Left renal cortex interstitium (tissue), 4 donors: Measurements from ENCODE around the gene PNKP. TPM values are rescaled to one million over a fixed set of nuclear protein-coding genes. Genes with fewer than 3 reads are reported as not detected.
"Not testable (repeated sequence)": the region's sequence is repeated elsewhere in the genome, so short reads cannot be mapped to it uniquely, and the experiment has no call there.

Experiments
- DNase-seq, 4 donors: peaks; one replicate each; pipeline ENCODE4 v3.0.0-alpha.2; 2013; ENCODE audit warnings: low read depth in 4 of 4, low spot score in 2 of 4, missing footprints in 1 of 4
- polyA plus RNA-seq, 4 donors: library from polyadenylated mRNA; unstranded; fragments of 120-200 nt; gene quantifications; one replicate each; pipeline ENCODE4 v1.2.1, GENCODE V29; 2013; ENCODE audit not compliant: insufficient read length in 4 of 4

Gene PNKP
- polyA plus RNA-seq, 4 donors = 33.1 to 104 (median 72.8) TPM

DNA sequence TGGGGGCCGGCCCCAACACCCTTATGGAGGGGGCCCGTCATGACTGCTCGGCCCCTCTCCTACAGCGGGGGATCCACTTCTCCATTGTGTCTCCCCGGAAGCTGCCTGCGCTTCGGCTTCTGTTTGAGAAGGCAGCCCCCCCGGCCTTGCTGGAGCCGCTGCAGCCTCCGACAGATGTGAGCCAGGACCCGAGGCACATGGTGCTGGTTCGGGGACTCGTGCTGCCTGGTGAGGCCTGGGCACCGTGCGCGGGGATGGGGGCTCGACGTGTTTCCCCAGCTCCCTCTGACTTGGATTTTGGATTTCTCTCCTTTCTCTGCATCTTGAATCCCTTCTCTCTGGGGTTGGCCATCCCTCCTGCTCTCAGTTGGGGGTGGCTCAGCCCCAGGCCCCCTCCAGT, 37.7 kb downstream of the PNKP start:
- no peak for DNase-seq

DNA sequence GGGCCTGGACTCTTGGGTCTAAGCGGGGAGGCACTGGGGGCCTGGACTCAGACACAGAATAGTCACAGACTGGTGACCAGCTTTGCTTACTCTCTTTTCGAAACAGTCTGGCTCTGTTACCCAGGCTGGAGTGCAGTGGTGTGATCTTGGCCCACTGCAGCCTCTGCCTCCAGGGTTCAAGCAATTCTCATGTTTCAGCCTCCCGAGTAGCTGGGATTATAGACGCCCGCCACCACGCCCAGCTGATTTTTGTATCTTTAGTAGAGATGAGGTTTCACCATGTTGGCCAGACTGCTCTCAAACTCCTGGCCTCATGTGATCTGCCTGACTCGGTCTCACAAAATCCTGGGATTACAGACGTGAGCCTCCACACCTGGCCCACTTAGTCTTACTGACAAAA, 38.2 kb downstream of the PNKP start:
- DNase-seq = no peak

DNA sequence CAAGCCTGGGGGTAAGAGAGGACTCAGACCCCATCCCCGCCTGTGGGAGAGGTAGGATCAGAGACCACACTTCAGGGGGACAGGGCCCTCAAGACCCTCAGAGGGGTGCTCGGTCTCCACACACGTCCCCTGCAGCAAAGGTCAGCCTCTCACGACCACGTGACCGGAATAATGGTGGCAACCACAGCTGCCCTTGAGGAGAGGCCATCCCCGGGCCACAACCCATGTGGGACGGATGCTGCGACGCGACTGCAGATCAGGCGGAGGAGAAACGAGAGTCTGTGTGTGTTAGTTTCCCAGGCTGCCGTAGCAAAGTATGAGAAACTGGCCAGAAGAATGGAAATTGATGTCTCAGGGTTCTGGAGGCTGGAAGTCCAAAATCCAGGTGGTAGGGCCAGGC, 40.3 kb downstream of the PNKP start:
- DNase-seq = no peak

DNA sequence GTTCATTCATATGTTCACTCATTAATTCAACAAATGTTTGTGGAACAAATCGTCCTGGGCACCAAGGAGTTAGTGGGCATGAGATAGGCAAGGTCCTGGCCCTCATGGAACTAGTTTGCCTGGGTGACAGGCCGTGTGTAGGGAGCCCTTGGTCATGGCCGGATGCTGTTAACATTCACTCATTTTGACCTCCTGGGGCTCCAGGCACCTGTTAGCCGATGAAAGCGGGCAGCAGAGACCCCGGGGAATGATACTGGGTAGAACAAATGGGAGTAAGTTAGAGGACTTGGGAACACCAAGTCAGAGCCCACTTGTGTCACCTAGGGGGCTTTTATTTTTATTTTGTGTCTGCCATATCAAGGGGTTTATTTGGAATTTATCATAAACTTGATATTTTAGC, 42.7 kb downstream of the PNKP start:
- no peak for DNase-seq

DNA sequence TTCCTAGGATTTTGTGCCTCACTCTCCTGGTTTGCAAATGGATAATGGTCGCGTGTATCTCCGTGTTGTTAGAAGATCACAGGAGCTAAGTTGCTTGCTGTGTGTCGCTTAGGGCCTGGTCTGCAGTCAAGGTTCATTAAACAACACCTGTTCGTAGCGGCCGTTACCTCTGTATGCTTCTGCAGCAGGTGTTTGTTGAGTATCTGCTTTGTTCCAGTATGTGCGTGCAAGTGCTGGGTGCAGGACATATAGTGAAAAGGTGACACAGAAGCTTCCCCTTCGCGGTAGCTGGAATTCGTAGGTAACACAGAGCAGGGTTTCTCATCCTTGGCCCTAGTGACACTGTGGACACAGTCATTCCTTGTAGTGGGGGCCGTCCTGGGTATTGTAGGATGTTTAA, 43.9 kb downstream of the PNKP start:
- DNase-seq = no peak

DNA sequence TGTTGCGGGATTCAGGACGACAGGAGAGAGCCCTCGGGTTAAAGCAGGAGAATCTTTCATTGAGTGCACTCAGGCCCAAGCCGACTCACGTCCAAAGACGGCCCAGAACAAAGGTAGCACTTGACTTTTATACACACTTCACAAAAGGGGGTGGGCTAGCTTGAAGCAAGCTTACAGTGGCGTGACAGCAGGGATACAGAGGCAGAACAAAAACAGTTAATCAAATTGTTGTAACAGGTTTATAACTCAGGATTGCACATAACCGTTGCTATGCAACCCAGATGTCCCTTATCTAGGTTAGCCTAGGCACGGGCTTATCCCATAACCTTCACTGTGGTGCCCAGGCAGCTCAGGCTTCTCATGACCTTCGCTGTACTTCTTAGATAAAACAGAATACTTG, 47.3 kb downstream of the PNKP start:
- no peak for DNase-seq

DNA sequence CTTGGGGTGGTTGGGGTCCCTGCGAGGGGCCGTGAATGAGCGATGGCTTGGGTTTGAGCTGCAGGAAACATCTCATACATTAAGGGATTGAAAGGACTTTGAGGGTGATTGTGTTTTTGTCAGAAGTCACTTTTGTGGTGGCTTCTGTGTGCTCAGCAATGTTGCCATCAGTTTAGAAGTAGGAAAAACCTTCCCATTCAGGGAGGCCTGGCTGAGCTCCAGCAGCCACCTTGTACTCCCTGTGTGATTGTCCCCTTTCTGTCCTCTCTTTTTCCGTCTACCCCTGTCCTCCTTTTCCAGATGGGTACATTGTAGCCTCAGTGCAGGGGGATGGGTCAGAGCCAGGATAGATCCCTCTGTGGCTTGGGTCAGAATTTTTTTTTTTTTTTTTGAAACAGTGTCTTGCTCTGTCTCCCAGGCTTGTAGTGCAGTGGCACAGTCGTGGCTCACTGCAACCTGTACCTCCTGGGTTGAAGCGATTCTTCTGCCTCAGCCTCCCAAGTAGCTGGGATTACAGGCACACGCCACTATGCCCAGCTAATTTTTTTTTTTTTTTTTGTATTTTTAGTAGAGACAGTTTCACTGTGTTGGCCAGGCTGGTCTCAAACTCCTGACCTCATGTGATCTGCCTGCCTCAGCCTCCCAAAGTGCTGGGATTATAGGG, 47.8 kb downstream of the PNKP start:
- DNase-seq = not testable (repeated sequence)

GRCh38 chr19:49818649-49819370, 48.6 kb downstream of the PNKP start:
- DNase-seq = no peak

DNA sequence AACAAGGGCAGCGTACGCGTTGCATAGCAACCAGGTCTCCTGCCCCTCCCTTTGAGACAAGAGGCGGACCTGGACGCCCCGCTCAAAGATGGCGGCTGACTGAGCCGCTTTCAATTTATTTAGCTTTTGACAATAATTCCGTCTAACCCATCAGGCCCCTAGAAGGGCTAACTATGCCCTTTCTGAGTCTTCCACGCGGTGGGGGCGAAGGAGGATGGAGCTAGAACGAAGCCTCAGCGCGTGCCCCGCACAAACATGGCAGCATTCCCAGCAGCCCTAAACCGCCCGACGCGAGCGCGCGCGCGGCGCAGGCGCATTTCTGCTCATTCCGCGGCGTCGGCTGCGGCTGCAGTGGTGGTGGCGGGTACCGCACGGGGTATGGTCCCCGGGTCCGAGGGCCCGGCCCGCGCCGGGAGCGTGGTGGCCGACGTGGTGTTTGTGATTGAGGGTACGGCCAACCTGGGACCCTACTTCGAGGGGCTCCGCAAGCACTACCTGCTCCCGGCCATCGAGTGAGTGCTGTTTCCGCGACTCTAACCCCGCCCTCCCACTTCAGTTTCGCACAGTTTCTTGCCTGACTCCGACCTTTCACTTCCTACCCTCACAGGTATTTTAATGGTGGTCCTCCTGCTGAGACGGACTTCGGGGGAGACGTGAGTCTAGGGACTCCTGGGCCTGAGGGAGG, 49.3 kb downstream of the PNKP start, which contains the start of gene MED25:
Gene MED25, plus strand, starts transcription at position 326 of the 685 bp plus-strand sequence. Its CDS starts 53 bp downstream, at position 379.
- DNase-seq = peak; percentile 79 to 97 (median 88)

GRCh38 chr19:49816590-49816989, 50.8 kb downstream of the PNKP start:
- no peak for DNase-seq

- DNase-seq = no peak
Observed at GRCh38 chr19:49814010-49814409, 53.4 kb downstream of the PNKP start.

DNA sequence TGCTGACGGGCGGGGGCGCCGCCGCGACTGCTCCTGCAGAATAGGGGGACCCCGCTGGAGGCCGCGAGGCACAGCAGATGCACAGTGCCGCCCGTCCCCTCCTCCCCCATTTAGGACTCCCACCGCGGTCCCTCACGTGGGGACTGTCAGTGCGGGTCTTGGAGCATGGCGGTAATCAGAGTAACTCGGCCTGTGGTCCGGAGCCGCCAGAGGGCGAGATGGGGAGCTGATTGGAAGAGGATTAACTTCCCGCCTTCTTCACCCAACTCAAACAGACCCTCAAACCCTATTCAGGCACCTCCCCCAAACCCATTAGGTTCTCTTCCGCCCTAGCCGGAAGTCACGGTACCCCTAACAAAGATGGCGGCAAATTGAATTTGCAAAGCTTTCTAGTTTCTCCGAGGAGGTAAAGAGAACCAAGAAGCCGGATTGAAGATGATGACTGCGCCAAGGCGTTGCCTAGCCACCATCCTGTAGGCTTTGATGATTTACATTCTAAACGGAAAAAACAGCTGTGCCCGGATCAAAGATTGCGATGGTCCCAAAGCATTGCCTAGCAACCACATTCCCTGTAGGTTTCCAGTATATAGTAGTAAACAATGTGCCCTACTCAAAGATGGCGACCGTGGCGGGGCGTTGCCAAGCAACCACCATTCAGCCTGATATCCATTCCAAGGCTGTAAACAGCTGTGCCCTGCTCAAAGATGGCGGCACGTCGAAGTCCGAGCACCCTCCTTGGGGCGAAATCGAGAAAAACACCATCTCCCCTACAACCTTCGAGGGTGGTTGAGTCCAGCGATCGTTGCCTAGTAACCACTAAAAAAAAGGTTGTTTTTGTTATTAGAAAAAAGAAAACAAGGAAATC, 54.1 kb downstream of the PNKP start, which contains the start of gene FUZ:
Gene FUZ, minus strand, starts transcription at position 296 of the 865 bp plus-strand sequence. Its CDS starts 186 bp downstream, at position 110.
- DNase-seq = peak; percentile 95 to 99 (median 97)

DNA sequence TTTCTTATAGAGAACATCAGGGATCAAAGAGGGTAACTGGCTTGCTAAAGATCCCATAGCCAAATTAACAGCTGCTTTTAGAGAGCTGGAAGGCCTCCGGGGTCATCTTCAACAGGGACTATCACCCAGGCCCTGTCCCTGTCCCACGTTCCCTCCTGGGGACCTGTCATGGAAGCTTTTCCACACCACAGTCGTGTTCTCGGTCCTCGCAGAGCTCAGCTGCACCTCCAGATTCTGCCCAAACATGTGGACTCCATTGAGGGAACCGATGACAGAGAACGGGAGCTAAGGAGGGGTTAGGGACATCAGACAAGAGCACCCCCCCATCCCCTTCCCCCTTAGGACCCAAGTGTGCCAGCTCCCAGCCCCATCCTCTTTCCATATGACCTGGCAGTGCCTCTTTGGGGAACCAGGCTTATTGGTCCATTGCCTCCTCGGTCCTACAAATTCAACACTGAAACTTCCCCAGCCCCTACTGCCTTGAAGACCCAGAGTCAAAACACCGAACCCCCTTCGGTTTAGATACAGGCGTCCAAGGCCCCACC, 54.9 kb downstream of the PNKP start:
- no peak for DNase-seq

DNA sequence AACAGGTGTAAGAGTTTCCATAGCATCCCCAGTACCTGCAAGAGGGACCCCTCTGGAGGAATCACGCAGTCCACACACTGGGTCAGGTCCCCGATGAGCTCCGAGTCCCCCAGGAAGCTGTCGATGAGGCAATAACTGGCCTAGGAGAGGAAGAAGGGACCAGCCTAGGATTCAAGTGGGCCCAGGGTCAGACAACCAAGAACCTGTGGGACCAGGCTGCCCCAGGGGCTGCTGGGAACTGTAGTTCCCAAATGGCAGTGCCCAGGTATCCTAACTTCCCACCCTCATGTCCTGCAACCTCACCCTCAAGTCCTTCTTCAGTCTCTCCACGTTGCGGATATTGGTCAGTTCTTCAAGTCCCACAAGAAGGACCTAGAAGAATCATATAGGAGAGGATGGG, 56.0 kb downstream of the PNKP start:
- DNase-seq = no peak

Other genes with a start within 250 kb of the PNKP start
- 10 to 100 TPM; 21.5 to 40.8 (median 26.9) TPM for gene RRAS, start 227.4 kb downstream of the PNKP start, polyA plus RNA-seq
- 10 to 100 TPM; 25.0 to 50.3 (median 40.5) TPM for gene SCAF1, start 225.4 kb downstream of the PNKP start, polyA plus RNA-seq
- gene IRF3, start 201.7 kb downstream of the PNKP start, polyA plus RNA-seq = 10 to 100 TPM; 34.9 to 76.8 (median 65.1) TPM
- 10 to 100 TPM; 17.6 to 33.9 (median 31.0) TPM for gene BCL2L12, start 201.6 kb downstream of the PNKP start, polyA plus RNA-seq
- gene PRMT1, start 190.3 kb downstream of the PNKP start, polyA plus RNA-seq = 100 to 1,000 TPM; 192 to 264 (median 241) TPM
- gene ADM5, start 178.0 kb downstream of the PNKP start, polyA plus RNA-seq = 1 to 10 TPM in 2 of 4 donors, under 1 TPM in 2; 0.49 to 2.1 (median 1.5) TPM
- 10 to 100 TPM; 10.0 to 13.1 (median 11.3) TPM for gene CPT1C, start 176.5 kb downstream of the PNKP start, polyA plus RNA-seq
- under 1 TPM in 2 of 4 donors, not detected in 2; 0.14 TPM for gene TSKS, start 104.3 kb downstream of the PNKP start, polyA plus RNA-seq
- 10 to 100 TPM; 46.1 to 79.9 (median 67.1) TPM for gene AP2A1, start 100.6 kb downstream of the PNKP start, polyA plus RNA-seq
- 10 to 100 TPM; 30.8 to 46.3 (median 39.4) TPM for gene FUZ, start 54.3 kb downstream of the PNKP start, polyA plus RNA-seq
- 10 to 100 TPM; 52.5 to 80.8 (median 67.4) TPM for gene MED25, start 49.3 kb downstream of the PNKP start, polyA plus RNA-seq
- gene PTOV1, start 16.4 kb downstream of the PNKP start, polyA plus RNA-seq = 100 to 1,000 TPM; 234 to 396 (median 355) TPM
- gene AKT1S1, start 9.8 kb upstream of the PNKP start, polyA plus RNA-seq = 10 to 100 TPM; 27.4 to 49.0 (median 39.7) TPM
- 10 to 100 TPM; 38.5 to 61.3 (median 48.5) TPM for gene TBC1D17, start 10.1 kb upstream of the PNKP start, polyA plus RNA-seq
- 1 to 10 TPM; 2.3 to 3.0 (median 2.5) TPM for gene IL4I1, start 29.3 kb upstream of the PNKP start, polyA plus RNA-seq
- 10 to 100 TPM; 20.2 to 31.1 (median 26.8) TPM for gene ATF5, start 61.6 kb upstream of the PNKP start, polyA plus RNA-seq
- 10 to 100 TPM; 51.8 to 82.7 (median 65.2) TPM for gene NUP62, start 61.9 kb upstream of the PNKP start, polyA plus RNA-seq
- 1 to 10 TPM; 4.1 to 7.7 (median 5.5) TPM for gene SIGLEC11, start 93.6 kb upstream of the PNKP start, polyA plus RNA-seq
- 10 to 100 TPM; 45.5 to 51.0 (median 48.2) TPM for gene VRK3, start 157.8 kb upstream of the PNKP start, polyA plus RNA-seq
- gene ZNF473, start 158.4 kb upstream of the PNKP start, polyA plus RNA-seq = 10 to 100 TPM; 13.0 to 17.3 (median 15.4) TPM